ENCODE results near the gene TNXB. TPM values are rescaled to one million over a fixed set of nuclear protein-coding genes. Genes with fewer than 3 reads are reported as not detected.

TNXB gene
- total RNA-seq, 1 donor from 2014 or later, result 1.9 TPM

DNA sequence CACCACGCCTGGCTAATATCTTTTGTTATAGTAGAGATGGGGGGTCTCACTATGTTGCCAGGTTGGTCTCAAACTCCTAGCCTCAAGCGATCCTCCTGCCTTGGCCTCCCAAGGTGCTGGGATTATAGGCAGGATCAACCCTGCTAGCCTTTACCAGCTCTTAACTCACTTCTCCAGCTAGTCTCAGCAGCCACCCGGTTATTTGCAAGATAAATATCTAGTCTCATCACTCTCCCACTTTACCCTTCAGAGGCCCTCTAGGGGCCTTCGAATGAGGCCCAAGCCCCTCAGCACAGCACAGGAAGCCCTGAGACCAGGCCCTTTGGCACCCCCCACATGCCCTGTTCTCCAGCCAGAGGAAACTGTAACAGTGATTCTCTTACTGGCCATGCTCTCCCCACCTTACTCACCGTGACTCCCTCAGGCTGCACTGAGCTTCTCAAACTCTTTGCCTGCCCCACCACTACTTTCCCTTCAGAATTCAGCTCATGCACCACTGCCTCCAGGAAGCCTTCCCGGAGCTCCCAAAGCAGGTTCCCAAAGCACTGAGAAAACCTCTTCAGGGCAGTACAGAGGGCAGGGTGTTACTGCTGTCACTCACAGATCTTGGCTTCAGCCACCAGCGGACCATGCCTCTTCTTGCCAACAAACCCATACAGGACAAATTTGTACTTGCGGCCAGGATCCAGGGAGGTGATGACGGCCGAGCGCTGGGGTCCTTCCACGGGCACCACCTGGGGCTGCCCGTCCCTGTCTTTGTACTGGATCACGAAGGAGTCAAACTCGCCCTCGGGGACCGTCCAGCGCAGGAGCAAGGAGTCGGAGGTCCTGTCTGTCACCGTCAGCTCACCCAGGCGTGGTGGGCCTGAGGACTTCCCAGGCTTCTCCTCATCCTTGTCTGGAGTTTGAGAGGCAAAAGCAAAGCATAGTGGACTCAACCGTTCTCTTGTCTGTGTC lies 25.0 kb downstream of the TNXB start:
- no peak for DNase-seq (ENCODE audit: low spot score)
- H3K27ac Mint-ChIP-seq (ENCODE audit: unreplicated experiment), result no peak overlapping the region
- H3K4me3 Mint-ChIP-seq (ENCODE audit: unreplicated experiment), result no peak overlapping the region
- no peaks in the 10 kb centered on the region for H3K9me3 Mint-ChIP-seq (ENCODE audit: low read depth)
- peaks cover 2% of the 10 kb centered on the region for H3K36me3 Mint-ChIP-seq (ENCODE audit: low read depth)
- peaks cover 44% of the 10 kb centered on the region for H3K4me1 Mint-ChIP-seq (ENCODE audit: low read depth)
- TF ChIP-seq, protein P1, sequence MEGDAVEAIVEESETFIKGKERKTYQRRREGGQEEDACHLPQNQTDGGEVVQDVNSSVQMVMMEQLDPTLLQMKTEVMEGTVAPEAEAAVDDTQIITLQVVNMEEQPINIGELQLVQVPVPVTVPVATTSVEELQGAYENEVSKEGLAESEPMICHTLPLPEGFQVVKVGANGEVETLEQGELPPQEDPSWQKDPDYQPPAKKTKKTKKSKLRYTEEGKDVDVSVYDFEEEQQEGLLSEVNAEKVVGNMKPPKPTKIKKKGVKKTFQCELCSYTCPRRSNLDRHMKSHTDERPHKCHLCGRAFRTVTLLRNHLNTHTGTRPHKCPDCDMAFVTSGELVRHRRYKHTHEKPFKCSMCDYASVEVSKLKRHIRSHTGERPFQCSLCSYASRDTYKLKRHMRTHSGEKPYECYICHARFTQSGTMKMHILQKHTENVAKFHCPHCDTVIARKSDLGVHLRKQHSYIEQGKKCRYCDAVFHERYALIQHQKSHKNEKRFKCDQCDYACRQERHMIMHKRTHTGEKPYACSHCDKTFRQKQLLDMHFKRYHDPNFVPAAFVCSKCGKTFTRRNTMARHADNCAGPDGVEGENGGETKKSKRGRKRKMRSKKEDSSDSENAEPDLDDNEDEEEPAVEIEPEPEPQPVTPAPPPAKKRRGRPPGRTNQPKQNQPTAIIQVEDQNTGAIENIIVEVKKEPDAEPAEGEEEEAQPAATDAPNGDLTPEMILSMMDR (IDR thresholded peaks at IDR 0.05), result no peak
- H3K27me3 Mint-ChIP-seq (ENCODE audit: low read depth), result peaks cover 37% of the 10 kb centered on the region

DNA sequence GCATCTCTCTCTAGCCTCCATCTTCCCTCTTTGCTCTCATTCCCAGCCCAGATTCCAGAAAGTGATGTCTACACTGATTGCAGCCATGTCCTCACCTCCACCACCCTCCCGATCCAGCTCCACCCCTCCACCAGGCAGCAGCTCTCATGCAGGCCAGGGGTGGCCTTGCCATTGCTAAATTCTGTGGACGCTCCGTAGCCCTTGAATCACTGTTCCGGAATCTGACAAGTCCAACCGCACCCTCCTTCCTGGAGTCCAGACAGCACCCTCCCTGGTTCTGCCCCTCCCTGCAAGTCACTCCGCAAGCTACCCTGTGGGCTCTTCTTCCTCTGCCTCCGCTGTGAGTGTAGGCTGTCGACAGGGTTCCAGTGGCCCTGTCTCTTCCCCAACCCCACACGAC lies 26.2 kb downstream of the TNXB start:
- no peak overlapping the region for H3K4me3 Mint-ChIP-seq (ENCODE audit: unreplicated experiment)
- H3K9me3 Mint-ChIP-seq (ENCODE audit: low read depth), result no peaks in the 10 kb centered on the region
- TF ChIP-seq, protein P1 (IDR thresholded peaks at IDR 0.05), result no peak
- no peak for DNase-seq (ENCODE audit: low spot score)
- H3K27ac Mint-ChIP-seq (ENCODE audit: unreplicated experiment), result peak overlapping the region; percentile 59
- peaks cover 44% of the 10 kb centered on the region for H3K4me1 Mint-ChIP-seq (ENCODE audit: low read depth)
- peaks cover 31% of the 10 kb centered on the region for H3K27me3 Mint-ChIP-seq (ENCODE audit: low read depth)
- H3K36me3 Mint-ChIP-seq (ENCODE audit: low read depth), result peaks cover 2% of the 10 kb centered on the region

DNA sequence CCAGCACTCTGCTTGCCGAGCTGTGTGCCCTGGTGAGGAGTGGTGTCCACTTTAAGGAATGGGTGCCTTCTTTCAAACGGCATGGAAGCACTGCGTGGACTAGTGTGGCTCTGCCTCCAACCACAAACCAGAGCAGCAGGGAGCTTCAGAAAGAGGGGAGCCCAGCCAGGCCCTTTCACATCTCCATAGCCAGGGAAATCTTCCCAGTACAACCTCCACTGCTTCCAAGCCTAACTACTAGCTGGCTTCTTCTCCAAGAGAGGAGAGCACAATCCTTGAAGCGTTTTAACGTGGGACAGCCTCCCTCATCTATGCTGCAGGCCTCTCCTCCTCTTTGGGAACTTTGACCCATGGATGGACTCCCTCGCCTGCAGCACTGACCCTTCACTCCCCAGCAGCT lies 26.7 kb downstream of the TNXB start:
- H3K4me3 Mint-ChIP-seq (ENCODE audit: unreplicated experiment), result no peak overlapping the region
- H3K27me3 Mint-ChIP-seq (ENCODE audit: low read depth), result peaks cover 31% of the 10 kb centered on the region
- peaks cover 44% of the 10 kb centered on the region for H3K4me1 Mint-ChIP-seq (ENCODE audit: low read depth)
- H3K9me3 Mint-ChIP-seq (ENCODE audit: low read depth), result no peaks in the 10 kb centered on the region
- TF ChIP-seq, protein P1 (IDR thresholded peaks at IDR 0.05), result no peak
- no peak for DNase-seq (ENCODE audit: low spot score)
- peaks cover 2% of the 10 kb centered on the region for H3K36me3 Mint-ChIP-seq (ENCODE audit: low read depth)
- H3K27ac Mint-ChIP-seq (ENCODE audit: unreplicated experiment), result peak overlapping the region; percentile 59

DNA sequence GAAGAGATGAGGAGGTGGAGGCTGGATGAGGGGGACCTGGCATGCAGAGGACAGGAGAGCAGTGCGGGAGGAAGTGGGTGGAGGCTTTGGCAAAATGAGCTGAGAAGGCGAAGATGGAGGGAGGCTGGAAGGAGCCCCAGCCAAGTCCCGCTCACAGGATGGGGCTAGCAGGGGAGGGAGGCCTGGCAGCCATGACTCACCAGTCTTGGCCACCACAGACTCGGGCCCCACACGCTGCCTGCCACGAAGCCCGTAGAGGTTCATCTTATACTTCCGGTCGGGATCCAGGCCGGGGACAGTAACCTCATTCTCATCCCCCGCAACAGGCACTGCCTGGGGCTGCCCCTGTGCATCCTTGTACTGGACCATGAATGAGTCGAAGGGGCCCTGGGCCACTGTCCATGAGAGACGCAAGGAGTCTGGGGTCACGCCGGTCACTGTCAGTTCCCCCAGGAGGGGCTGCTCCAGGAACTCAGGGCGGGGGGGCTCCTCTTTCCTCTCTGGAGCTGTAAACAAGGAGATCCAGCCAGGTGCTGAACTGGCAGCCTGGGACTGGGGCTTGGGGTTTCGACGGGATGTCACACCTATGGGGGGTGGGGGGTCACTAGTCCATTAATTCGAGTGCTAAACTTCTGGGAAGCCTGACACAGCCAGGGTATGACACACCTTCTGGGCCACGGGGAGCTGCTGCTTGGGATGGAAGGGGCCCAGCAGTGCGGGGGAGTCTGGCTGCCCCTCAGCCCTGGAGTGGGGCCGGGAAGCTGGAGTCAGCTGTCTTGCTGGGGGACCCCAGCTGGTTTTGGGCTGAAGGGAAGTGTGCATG lies 27.8 kb downstream of the TNXB start:
- H3K4me3 Mint-ChIP-seq (ENCODE audit: unreplicated experiment), result no peak overlapping the region
- H3K36me3 Mint-ChIP-seq (ENCODE audit: low read depth), result peaks cover 2% of the 10 kb centered on the region
- H3K27me3 Mint-ChIP-seq (ENCODE audit: low read depth), result peaks cover 29% of the 10 kb centered on the region
- TF ChIP-seq, protein P1 (IDR thresholded peaks at IDR 0.05), result no peak
- H3K27ac Mint-ChIP-seq (ENCODE audit: unreplicated experiment), result peak overlapping the region; percentile 68
- DNase-seq (ENCODE audit: low spot score), result no peak
- H3K4me1 Mint-ChIP-seq (ENCODE audit: low read depth), result peaks cover 40% of the 10 kb centered on the region
- H3K9me3 Mint-ChIP-seq (ENCODE audit: low read depth), result no peaks in the 10 kb centered on the region

Data from chondrocyte (in vitro differentiated cells).